Measurements from ENCODE around the gene HIGD2A.

Gene HIGD2A, protein sequence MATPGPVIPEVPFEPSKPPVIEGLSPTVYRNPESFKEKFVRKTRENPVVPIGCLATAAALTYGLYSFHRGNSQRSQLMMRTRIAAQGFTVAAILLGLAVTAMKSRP

DNA sequence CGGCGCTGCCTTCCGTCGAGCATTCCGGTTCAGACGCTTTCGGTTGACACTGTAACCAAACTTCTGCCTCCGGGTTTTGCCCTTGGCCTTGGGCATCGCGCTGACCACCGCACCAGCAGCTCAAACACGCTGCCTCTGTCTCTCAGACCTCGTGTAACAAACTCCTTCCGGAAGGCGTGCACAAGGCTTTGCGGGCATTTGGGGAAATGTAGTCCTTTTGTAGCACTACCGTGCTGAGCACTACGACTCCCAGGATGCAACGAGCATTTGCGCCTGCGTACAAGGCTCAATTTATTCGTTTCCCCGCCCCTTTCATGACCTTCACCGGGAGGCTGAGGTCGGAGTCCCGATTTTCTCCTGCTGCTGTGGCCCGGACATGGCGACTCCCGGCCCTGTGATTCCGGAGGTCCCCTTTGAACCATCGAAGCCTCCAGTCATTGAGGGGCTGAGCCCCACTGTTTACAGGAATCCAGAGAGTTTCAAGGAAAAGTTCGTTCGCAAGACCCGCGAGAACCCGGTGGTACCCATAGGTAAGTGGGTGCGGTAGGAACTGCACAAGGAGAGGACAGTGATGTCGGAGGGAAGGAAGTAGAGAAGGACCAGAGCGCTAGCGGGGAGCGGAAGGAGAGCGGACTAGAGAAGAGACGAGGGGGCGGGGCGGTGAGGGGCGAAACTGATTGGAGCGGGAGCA is at the start of gene HIGD2A, which contains the start of gene NOP16:
Gene HIGD2A, plus strand, starts transcription at position 308 of the 691 bp plus-strand sequence. Its CDS starts 69 bp downstream, at position 377.
Gene NOP16, minus strand, starts transcription at position 155 of the 691 bp plus-strand sequence. Its CDS starts 59 bp downstream, at position 96.
- DNase-seq (ENCODE audit: low read depth in 2 of 3, low spot score in 2 of 3), result peak; percentile 90 to 96 (median 96)

DNA sequence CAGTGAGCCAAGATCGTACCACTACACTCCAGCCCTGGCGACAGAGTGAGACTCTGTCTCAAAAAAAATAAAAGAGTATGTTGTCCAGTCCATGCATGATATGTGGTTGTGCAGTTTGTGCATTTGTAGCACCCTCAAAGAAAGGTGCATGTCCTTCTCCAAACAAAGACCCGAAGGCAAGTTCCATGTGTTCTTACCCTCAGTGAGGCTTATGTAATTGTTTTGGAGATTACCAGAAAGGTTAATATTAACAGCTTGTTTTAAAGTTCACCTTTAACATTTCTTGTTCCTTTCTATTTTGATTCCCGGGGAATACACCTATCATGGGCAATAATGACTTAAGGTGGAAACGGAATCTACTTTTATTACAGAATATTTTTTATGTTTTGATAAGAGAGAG is 49.2 kb upstream of the HIGD2A start:
- DNase-seq (ENCODE audit: low read depth in 2 of 3, low spot score in 2 of 3), result no peak

DNA sequence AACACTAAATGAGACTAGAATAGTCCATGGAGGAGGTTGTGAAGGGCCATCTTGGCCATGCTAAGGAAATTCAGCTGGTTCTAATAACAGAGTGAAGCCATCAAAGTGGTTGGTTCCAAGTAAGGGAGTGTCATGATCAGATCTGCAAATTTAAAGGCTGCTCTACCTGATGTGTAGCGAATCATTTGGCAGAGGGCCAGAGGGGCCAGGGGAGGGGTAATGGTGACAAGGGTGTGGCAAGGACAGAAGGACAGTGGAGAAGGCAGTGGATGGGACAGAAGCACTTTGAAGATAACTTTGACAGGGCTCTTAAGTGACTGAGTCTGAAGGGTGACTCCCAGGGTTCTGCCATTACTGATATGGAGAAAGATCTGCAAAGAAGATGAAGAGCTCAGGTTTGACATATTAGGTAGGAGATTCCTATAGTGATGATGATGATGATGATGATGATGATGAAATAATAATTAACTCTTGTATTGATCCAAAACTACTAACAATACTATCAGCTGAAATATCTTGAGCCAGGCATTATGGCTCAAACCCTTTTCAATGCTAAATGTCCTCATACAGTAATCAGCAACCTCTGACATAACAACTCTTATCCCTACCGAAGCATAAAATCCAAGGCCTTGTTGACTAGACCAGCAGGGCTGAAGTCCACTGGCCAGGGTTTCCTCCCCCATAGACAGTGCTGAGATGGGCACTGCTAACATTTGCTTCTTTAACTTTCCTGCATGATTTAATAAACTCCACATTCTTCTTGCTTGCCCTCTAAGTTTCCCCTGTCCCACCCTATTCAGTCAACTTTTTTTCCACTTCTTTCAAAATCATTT is 47.0 kb upstream of the HIGD2A start:
- DNase-seq (ENCODE audit: low read depth in 2 of 3, low spot score in 2 of 3), result no peak

DNA sequence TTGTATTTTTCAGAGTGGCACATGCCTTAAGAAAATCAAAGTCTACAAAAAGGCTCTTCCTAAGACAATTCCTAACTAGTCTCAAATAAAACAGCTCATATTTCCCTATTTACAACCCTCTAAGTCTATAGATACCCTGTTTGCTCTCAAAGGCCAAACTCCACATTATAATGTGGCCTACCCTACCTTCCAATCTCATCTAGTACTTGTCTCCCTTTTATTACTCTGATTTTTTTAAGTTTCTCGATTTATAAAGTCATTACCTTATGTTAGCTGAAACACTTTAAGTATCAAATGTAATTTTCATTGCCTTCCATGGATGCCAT is 46.4 kb upstream of the HIGD2A start:
- DNase-seq (ENCODE audit: low read depth in 2 of 3, low spot score in 2 of 3), result no peak

DNA sequence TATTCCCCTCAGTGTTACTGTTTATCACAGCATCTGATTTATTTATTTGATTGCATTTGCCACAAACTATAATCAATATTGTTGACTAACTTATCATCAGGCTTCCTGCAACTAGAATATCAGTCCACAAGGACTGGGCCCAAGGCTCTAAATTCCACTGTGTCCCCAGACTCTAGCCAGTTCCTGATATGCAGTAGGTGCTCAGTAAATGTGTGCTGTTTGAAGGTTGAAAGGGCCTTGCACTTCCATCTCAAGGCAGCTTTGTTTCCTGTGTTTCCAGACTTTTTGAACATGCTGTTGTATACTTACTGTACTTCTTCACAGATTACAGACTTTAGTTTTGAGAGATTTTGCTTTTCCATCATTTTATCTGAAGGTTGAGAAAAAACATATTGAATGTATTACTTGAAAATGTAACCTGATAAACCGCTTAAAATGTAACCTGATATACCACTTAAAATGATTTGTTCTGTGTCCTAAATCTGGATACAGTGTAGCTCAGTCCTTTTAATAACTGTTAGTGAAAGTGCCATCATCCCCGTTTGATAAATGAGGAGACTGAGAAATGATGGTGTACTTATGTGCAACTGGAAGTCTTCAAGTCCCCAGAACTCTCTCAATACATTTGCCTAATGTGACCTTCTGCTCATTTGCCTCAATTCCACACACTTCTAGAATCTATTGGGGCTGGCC is 45.6 kb upstream of the HIGD2A start:
- no peak for DNase-seq (ENCODE audit: low read depth in 2 of 3, low spot score in 2 of 3)

DNA sequence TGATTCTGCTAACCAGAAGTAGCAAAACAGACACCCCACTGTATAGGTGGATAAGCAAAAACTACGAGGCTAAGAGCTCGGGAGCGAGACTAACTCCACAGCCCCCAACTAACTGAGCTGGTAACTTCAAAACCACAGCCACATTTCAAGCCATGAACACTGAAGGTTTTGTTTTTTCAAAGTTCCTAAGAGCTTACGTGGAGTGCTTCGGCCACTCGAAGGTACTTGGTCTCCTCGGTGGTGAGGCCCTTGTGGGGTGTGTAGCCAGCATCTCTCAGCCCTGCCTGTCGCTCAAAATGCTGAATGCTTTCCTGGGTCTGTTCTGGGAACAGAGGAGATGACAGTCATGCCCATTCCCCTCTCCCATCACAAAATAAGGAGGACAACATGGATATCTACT is 38.1 kb upstream of the HIGD2A start:
- no peak for DNase-seq (ENCODE audit: low read depth in 2 of 3, low spot score in 2 of 3)

DNA sequence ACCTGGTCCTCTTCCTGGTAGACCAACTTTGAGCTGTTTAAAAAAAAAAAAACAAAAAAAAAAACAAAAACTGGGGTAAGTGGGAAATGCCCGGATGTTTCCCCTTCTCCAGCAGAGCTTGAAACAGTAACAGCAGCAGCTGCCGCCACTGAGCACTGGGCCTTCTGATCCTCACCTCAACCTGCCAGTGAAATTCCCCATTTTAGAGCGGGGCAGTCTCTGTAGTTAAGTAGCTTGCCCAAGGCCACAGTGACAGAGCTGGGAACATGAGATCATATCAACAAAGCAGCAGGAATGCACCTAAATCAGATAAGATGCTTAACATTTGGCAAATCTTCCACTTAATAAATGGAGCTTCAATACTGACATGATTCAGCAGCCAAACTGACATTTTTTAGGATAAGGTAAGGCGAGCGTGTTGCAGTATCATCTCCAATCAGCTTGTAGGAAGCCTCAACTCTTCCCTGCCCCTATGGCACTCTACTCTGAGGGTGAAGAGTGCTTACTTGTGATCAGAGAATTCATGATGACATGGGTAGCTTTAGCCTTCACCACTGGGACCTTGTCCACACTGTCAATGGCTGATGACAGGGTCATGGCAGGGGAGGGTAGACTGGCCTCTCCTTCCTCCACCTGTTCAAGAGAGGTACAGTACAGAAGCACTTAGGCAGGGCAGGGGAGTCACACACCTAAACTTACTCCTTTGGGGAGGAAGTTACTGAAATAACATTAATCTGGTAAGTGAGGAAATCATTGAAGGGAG is 36.3 kb upstream of the HIGD2A start:
- no peak for DNase-seq (ENCODE audit: low read depth in 2 of 3, low spot score in 2 of 3)

DNA sequence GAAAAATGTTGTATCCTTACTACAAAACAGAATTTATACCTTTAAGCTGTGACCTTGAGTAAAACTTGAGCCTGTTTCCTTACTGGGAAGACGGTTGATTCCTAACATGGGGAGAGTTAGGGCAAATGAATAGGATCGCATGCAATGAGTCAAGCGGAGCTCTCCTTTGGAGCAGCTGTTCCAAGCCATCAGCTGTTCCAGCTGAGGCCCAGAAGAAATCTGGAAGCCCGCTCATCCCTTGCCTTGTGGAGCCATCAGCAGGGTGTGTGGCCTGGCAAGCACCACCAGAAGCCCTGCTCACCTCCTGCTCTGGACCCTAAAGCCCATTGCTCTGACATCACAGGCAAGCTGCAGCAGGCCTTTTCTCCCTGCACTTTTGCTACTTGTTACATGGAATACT is 35.0 kb upstream of the HIGD2A start:
- DNase-seq (ENCODE audit: low read depth in 2 of 3, low spot score in 2 of 3), result no peak

DNA sequence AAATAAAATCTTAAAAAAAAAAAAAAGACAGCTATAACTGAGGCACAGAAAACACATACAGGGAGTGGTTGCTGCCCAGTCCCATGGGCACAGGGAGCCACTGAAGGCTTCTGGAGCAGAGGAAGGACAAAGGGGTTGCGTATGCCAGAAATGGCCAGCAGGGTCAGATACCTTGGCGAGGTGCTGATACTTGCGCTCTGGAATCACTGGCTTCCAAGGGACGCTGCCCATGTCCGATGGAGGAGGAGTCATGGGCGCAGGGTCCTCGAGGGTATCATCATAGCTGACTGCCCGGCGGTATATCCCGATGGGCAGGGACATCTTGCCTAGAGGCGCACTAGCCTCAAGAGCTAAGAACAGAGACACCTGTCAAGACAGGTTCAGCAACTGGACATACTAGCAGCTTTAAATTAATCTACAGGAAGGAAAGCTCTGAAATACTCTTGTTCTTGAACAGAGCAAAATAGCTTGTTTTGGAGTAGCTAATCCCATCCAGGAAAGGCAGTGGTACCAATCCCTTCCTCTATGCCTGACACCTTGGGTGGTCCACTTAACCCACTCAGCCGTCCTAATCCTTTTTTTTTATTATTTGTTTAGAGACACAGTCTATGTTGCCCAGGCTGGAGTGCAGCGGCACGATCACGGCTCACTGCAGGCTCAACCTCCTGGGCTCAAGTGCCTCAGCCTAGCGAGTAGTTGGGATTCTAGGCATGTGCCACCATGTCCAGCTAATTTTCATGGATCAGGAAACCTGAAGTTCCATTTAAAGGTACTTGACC is 33.0 kb upstream of the HIGD2A start:
- DNase-seq (ENCODE audit: low read depth in 2 of 3, low spot score in 2 of 3), result no peak

DNA sequence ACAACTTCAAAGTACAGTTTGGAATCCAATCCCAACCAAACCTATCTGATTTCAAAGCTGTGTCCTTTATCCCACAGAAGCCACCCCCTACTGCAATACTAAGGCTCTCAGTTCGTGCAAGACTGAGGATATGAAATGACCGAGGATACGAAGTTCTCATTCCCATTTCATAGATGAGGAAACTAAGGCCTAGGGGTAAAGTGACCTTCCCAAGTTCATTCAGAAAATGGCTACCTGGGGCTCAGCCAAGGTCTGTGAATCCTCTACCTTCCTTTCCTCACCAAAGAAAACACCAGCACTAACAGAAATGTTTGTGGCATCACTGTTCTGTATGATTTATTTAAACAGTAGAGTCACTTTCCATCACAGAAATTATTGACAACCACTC is 32.4 kb upstream of the HIGD2A start:
- DNase-seq (ENCODE audit: low read depth in 2 of 3, low spot score in 2 of 3), result no peak

DNA sequence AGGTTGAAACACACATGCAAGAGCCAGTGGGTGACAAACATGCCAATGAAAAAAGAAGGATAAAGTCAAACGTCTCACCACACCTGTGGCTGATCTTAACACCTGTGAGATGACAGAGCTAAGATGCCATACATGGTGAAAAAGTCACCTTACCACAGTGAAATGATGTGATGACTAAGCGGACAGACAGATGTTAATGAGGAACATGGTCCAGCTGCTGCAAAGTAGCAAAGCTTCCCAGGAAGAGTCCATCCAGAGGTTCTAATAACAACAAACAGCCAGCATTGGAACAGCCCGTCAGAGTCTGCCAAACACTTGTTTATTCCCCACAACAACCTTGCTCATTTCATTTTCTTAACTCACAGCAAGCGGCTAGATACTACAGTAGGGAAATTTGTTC is 28.9 kb upstream of the HIGD2A start:
- no peak for DNase-seq (ENCODE audit: low read depth in 2 of 3, low spot score in 2 of 3)

DNA sequence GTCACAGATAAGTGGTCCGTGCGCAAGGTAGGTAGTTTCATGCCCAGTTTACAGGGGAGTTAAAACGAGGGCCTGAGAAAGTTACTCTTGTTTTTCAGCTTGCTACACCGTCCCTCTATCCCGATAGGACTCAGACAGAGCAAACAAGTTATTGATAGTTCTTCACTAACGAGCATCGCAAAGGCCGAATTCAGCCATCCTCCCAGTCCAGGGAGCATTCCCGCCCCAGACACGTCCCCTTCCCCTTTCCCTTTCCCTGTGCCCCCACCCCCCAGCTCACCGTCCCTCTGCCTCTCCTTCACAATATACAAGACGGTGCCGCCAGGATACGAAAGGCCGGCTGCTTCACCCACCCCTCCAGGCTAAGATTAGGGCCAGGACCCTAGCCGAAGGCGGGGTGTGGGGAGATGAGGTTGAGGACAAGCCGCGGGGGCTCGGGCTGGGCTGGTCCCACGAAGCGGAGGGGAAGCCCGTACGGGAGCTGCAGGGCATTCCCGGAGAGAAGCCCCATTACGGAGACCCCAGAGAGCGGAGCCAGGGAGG is 27.6 kb upstream of the HIGD2A start:
- no peak for DNase-seq (ENCODE audit: low read depth in 2 of 3, low spot score in 2 of 3)

DNA sequence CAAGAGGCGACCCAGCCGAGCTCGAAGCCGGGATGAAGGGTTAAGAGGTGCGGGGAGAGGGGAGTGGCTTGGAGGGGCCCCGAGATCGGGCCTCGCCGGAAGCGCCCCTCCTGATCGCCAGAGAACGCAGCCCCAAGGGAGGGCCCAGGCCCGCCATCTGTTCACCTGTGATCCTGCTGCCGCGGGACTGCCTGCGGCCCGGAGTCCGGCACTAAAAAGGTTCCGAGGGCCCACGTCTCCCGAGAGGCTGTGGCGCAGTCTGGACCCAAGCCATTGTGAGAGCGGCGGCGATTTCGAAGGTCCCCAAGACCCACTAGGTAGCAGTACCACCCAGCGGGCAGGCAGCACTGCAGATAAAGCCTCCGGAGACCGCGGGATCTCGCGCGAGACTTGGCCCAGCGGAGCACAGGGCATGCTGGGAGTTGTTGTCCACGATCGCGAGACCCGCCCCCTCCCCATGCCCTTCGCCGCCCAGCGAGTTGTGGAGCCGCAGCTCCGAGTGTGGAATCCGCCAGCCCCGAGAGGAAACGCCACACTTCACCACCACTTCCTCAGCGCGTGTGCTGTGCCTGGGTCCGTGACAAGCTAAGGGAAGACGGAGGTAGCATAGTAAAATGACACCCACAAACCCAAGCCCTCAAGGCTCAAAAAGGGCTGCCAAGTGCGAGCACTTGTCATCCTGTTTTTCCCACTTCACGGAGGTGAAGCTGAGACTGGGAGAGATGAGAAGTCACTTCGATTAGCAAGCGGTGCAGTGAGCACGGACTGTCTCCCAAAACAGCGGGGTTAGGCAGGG is 26.9 kb upstream of the HIGD2A start, which contains the start of gene KIAA1191:
Gene KIAA1191, minus strand, starts transcription at position 328 of the 796 bp plus-strand sequence. CDS start 2,256 bp downstream, outside the sequence.
- peak; percentile 64 to 80 (median 78) for DNase-seq (ENCODE audit: low read depth in 2 of 3, low spot score in 2 of 3)

DNA sequence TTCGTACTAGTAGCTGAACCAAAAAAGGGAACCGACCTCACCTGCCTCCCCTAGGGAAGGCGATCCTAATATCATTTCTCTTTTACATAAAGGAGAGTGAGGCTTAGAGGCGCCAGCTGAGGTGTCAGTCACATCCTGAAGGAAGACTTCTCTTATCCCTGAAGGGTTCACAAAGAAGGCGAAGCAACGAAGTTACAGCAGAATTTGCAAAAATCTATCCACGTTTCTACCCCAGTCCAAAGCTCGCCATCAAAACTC is 26.4 kb upstream of the HIGD2A start:
- no peak for DNase-seq (ENCODE audit: low read depth in 2 of 3, low spot score in 2 of 3)

DNA sequence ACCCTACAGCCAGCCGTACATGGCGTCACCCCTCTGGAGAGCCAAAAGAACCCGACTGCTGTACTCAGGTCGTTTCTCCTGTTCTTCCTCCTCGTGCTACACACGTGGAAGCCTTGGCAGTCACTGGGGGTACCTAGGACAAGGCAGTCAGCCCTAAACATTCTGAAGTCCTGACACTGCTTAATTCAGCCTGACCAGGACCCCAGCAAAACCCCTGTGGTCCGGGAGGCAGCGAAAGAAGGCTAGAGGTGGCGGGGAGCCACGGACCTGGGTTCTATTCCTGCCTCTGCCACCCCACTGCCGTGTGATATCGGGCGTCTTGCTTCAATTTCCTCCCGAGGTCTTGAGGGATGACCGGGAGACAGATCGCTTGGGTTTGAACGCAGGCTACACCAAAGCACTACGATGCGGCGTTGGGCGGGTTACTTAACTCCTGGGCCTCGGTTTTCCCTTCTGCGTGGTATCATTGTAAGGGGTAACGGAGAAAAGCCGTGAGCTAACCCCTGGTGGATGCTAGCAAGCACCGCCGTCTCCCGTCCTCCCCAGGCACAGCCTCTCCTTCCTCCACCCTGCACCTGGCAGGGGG is 23.7 kb upstream of the HIGD2A start:
- DNase-seq (ENCODE audit: low read depth in 2 of 3, low spot score in 2 of 3), result peak in 1 of 3 experiments; percentile 47

DNA sequence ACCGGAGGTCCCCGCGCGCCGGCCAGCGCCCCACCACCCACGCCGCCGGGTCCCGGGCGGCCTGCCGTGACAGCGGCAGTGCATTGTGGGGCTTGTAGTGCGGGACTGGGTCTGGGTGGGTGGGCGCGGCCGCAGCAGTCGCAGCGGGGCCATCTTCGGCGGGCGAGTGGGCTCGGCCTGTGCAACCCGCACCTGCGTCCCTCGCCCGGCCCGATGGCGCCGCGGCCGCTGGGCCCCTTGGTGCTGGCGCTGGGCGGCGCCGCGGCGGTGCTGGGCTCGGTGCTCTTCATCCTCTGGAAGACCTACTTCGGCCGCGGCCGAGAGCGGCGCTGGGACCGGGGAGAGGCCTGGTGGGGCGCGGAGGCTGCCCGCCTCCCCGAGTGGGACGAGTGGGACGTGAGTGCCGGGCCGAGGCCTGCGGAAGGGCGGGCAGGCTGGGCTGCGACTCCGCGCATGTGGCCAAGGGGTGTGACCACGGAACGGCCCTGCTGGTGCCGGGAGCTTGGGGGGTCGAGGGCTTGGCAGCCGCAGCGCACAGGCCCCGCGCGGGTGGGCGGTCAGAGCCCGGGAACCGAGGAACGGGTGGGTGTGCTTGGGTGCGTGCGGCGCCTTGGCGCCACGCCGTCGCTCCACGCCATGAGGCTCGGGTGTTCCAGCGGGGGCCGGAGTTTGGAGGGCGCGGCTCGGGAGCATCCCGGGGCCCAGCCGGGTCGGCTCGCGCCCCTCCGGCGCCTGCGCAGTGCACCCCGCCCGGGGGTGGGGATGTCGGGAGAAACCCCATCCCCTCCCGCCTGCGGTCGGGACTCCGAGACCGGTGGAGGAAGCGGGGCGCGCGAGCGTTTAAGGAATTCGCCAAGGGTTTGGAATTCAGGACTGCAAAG is 23.0 kb upstream of the HIGD2A start, which contains the start of gene ARL10:
Gene ARL10, plus strand, starts transcription at position 137 of the 881 bp plus-strand sequence. Its CDS starts 77 bp downstream, at position 214.
- peak in 1 of 3 experiments; percentile 44 for DNase-seq (ENCODE audit: low read depth in 2 of 3, low spot score in 2 of 3)

DNA sequence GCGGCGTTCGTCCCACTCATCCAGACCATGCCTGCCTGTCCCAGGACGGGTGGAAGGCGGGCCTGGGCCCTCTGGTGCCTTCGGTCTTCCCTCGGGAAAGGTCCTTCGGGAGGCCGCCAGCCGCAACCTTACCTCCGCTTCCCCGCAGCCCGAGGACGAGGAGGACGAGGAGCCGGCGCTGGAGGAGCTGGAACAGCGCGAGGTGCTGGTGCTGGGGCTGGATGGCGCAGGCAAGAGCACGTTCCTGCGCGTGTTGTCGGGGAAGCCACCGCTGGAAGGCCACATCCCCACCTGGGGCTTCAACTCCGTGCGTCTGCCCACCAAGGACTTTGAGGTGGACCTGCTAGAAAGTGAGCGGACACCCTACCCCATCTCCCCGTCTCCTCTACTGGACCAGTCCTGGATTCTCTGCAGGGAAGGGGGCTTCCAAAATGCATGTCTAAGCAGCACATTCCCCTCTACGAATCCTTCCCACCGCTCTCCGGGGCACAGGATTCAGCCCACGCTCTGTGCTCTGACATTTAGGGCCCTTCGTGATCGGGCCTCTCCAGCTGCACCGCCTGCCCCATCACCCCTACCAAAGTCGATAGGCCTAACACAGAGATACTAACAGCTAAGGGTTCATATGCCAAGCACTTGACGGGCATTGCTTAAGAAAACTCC is 22.2 kb upstream of the HIGD2A start:
- no peak for DNase-seq (ENCODE audit: low read depth in 2 of 3, low spot score in 2 of 3)

Measured in activated CD8-positive, alpha-beta memory T cell treated with anti-CD3 and anti-CD28 coated beads for 48 hours (primary cell).